Astrocyte of the spinal cord (primary cell): ENCODE data around the gene GNAS.
A peak's percentile ranks its signal among the peaks of the same experiment; 100 is the strongest.

Source experiments
- DNase-seq: peaks from one replicate; pipeline ENCODE4 v3.0.0; 2011; ENCODE audit warnings: low read depth, low spot score
- H3K4me3 ChIP-seq: 2 replicates; pipeline ENCODE4 v1.5.1; 2011; ENCODE audit warnings: low read depth, mild to moderate bottlenecking, low read length, moderate library complexity
- in situ Hi-C: cut with HindIII; loops from 2 replicates; pipeline ENCODE4 v1.10.0; 2017; ENCODE audit warnings: low sequenced_read_pairs
- TF ChIP-seq, protein P1 (sequence below): IDR thresholded peaks from 2 replicates; pipeline ENCODE4 v1.5.1; 2012; ENCODE audit warnings: low read depth, mild to moderate bottlenecking, low read length, inconsistent platforms

The GNAS gene

GRCh38 chr20:58869662-58870227 lies 17.2 kb downstream of the GNAS start:
- in situ Hi-C loops, result no loop called here
- DNase-seq, result no peak
- no peak overlapping the region for H3K4me3 ChIP-seq
- TF ChIP-seq, protein P1, sequence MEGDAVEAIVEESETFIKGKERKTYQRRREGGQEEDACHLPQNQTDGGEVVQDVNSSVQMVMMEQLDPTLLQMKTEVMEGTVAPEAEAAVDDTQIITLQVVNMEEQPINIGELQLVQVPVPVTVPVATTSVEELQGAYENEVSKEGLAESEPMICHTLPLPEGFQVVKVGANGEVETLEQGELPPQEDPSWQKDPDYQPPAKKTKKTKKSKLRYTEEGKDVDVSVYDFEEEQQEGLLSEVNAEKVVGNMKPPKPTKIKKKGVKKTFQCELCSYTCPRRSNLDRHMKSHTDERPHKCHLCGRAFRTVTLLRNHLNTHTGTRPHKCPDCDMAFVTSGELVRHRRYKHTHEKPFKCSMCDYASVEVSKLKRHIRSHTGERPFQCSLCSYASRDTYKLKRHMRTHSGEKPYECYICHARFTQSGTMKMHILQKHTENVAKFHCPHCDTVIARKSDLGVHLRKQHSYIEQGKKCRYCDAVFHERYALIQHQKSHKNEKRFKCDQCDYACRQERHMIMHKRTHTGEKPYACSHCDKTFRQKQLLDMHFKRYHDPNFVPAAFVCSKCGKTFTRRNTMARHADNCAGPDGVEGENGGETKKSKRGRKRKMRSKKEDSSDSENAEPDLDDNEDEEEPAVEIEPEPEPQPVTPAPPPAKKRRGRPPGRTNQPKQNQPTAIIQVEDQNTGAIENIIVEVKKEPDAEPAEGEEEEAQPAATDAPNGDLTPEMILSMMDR, result no peak

DNA sequence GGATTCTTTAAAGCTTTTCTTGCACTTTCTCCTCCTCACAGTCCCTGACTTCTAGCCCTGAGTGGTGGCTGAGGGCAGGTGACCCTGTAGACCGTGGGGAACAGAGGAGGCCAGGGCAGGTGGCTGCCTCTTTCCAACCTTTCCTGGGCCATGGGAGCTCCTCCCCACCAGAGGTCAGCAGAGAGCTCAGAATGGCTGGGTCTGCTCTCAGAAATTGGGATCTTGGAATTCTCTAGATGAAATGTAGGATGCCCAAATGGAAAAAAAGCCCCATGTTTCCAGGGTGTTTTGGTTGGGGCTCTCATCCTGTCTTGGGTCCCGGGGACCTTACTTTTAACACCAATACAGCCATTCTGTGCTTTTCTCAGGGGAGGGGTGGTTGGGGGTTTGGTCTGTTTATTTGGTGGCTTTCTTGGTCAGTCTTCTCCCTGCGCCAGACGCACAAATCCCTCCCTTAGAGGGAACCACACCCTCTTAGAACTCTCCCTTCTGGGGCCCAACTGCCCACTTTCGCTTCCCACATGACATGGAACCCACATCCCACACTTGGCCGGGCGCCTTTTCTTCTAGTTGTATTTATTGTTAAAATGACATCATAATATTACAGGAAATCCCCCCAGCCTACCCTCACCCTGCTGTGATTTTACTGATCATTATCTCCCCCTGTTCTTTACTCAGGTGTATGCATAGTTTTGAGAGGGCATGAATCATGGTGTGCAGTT lies 17.9 kb downstream of the GNAS start:
- TF ChIP-seq, protein P1, result peak; percentile 97
- in situ Hi-C loops, result no loop called here
- H3K4me3 ChIP-seq, result no peak overlapping the region
- DNase-seq, result peak; percentile 45

- no peak for DNase-seq
- H3K4me3 ChIP-seq, result no peak overlapping the region
- in situ Hi-C loops, result no loop called here
- TF ChIP-seq, protein P1, result no peak
Observed at GRCh38 chr20:58871533-58872102, 19.1 kb downstream of the GNAS start.

- TF ChIP-seq, protein P1, result no peak
- no peak for DNase-seq
- H3K4me3 ChIP-seq, result no peak overlapping the region
- in situ Hi-C loops, result no loop called here
Observed at GRCh38 chr20:58874469-58874868, 22.0 kb downstream of the GNAS start.

GRCh38 chr20:58875111-58875510 lies 22.6 kb downstream of the GNAS start:
- in situ Hi-C loops, result no loop called here
- TF ChIP-seq, protein P1, result no peak
- no peak overlapping the region for H3K4me3 ChIP-seq
- DNase-seq, result no peak

GRCh38 chr20:58875541-58876134 lies 23.1 kb downstream of the GNAS start:
- TF ChIP-seq, protein P1, result no peak
- in situ Hi-C loops, result no loop called here
- peak; percentile 72 for DNase-seq
- no peak overlapping the region for H3K4me3 ChIP-seq
